OCI-LY1 (cell line): ENCODE results near the gene WNK1.

Source experiments
- H2AFZ ChIP-seq: fragments of 200-600 bp; sonication (generic), shearing (Covaris generic); 2 replicates; pipeline ENCODE4 v1.6.0; 2014; ENCODE audit warnings: antibody characterized with exemption, mild to moderate bottlenecking, low read length
- H3F3A ChIP-seq: fragments of 200-600 bp; sonication (generic), shearing (Covaris generic); 2 replicates; pipeline ENCODE4 v1.6.0; 2014; ENCODE audit warnings: mild to moderate bottlenecking, antibody characterized with exemption, low read length, moderate library complexity; ENCODE audit not compliant: insufficient read depth
- H3K27ac ChIP-seq: fragments of 200-600 bp; sonication (generic); 2 replicates; pipeline ENCODE4 v1.5.1; 2014; ENCODE audit warnings: low read length, mixed run types, mild to moderate bottlenecking, low read depth; ENCODE audit not compliant: poor library complexity, severe bottlenecking
- H3K27me3 ChIP-seq: fragments of 200-600 bp; sonication (generic); 2 replicates; pipeline ENCODE4 v1.6.0; 2014; ENCODE audit warnings: antibody characterized with exemption, mild to moderate bottlenecking, low read length, moderate library complexity; ENCODE audit not compliant: insufficient read depth
- H3K36me3 ChIP-seq: fragments of 200-600 bp; sonication (generic); 2 replicates; pipeline ENCODE4 v1.6.1; 2014; ENCODE audit warnings: mild to moderate bottlenecking, antibody characterized with exemption, low read length, moderate library complexity, mixed read lengths; ENCODE audit not compliant: insufficient read depth
- H3K4me1 ChIP-seq: fragments of 200-600 bp; sonication (generic); 2 replicates; pipeline ENCODE4 v1.5.1; 2014; ENCODE audit warnings: mild to moderate bottlenecking, low read length, moderate library complexity; ENCODE audit not compliant: insufficient read depth, severe bottlenecking
- H3K4me2 ChIP-seq: fragments of 200-600 bp; sonication (generic), shearing (Covaris generic); 2 replicates; pipeline ENCODE4 v1.6.1; 2014; ENCODE audit warnings: low read length
- H3K4me3 ChIP-seq: fragments of 200-600 bp; sonication (generic); 2 replicates; pipeline ENCODE4 v1.5.1; 2014; ENCODE audit warnings: low read length, low read depth, mild to moderate bottlenecking, mixed read lengths; ENCODE audit not compliant: poor library complexity, severe bottlenecking
- H3K79me2 ChIP-seq: fragments of 200-600 bp; shearing (Covaris generic); 2 replicates; pipeline ENCODE4 v1.6.1; 2016; ENCODE audit warnings: mixed run types, low read length, mixed read lengths; ENCODE audit not compliant: insufficient read depth
- H3K9ac ChIP-seq: fragments of 200-600 bp; sonication (generic), shearing (Covaris generic); 2 replicates; pipeline ENCODE4 v1.6.1; 2014; ENCODE audit warnings: mild to moderate bottlenecking, low read length, mixed read lengths
- H3K9me2 ChIP-seq: fragments of 200-600 bp; sonication (generic), shearing (Covaris generic); 2 replicates; pipeline ENCODE4 v1.6.1; 2014; ENCODE audit warnings: low read depth, mild to moderate bottlenecking, low read length, mixed read lengths
- H3K9me3 ChIP-seq: fragments of 200-600 bp; shearing (Covaris generic); 2 replicates; pipeline ENCODE4 v1.6.1; 2014; ENCODE audit warnings: low read length, mixed read lengths
- H4K20me1 ChIP-seq: fragments of 200-600 bp; sonication (generic), shearing (Covaris generic); 2 replicates; pipeline ENCODE4 v1.6.0; 2016; ENCODE audit warnings: mild to moderate bottlenecking, low read length; ENCODE audit not compliant: insufficient read depth
- EZH2 ChIP-seq: fragments of 200-600 bp; sonication (generic), shearing (Covaris generic); IDR thresholded peaks from 2 replicates; pipeline ENCODE4 v1.8.0; 2017; ENCODE audit warnings: borderline replicate concordance, mixed run types, mild to moderate bottlenecking, antibody characterized with exemption, low read length, moderate library complexity, mixed read lengths
- TF ChIP-seq, protein P1 (sequence below): fragments of 200-600 bp; sonication (generic), shearing (Covaris generic); IDR thresholded peaks from 2 replicates; pipeline ENCODE4 v1.5.1; 2017; ENCODE audit warnings: mild to moderate bottlenecking, antibody characterized with exemption, low read length, moderate library complexity, mixed read lengths

WNK1 gene

DNA sequence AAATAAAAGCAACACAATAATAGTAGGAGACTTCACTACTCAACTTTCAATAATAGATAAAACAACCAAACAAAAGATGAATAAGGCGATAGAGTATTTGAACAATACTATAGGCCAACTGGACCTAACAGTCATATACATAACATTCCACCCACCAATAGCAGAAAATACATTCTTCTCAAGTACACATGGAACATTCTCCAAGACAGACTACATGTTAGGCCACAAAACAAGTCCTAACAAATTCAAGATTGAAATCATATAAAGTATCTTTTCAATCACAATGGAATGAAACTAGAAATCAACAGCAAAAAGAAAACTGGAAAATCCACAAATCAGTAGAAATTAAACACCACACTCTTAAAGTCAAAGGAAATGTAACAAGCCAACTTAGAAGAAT lies 168.3 kb downstream of the WNK1 start:
- Histone ChIP-seq H4K20me1 (no peaks in the 10 kb centered on the region), H3K4me2 (no peak overlapping the region), H3K4me3 (no peak overlapping the region), H3K9me2 (no peaks in the 10 kb centered on the region), H3F3A (no peaks in the 10 kb centered on the region), H3K27ac (no peak overlapping the region), H3K9ac (no peak overlapping the region), H3K4me1 (no peaks in the 10 kb centered on the region), H3K27me3 (no peaks in the 10 kb centered on the region), H3K9me3 (0 out of 2 replicates have a peak, but pooled peaks cover 2% of the 10 kb centered on the region), H3K79me2 (no peaks in the 10 kb centered on the region), H3K36me3 (peaks cover 76% of the 10 kb centered on the region), H2AFZ (no peak overlapping the region)
- no peak for TF ChIP-seq EZH2
- TF ChIP-seq, protein P1, sequence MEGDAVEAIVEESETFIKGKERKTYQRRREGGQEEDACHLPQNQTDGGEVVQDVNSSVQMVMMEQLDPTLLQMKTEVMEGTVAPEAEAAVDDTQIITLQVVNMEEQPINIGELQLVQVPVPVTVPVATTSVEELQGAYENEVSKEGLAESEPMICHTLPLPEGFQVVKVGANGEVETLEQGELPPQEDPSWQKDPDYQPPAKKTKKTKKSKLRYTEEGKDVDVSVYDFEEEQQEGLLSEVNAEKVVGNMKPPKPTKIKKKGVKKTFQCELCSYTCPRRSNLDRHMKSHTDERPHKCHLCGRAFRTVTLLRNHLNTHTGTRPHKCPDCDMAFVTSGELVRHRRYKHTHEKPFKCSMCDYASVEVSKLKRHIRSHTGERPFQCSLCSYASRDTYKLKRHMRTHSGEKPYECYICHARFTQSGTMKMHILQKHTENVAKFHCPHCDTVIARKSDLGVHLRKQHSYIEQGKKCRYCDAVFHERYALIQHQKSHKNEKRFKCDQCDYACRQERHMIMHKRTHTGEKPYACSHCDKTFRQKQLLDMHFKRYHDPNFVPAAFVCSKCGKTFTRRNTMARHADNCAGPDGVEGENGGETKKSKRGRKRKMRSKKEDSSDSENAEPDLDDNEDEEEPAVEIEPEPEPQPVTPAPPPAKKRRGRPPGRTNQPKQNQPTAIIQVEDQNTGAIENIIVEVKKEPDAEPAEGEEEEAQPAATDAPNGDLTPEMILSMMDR, result no peak

GRCh38 chr12:922285-922684 lies 169.9 kb downstream of the WNK1 start:
- Histone ChIP-seq H3K4me1 (no peaks in the 10 kb centered on the region), H2AFZ (no peak overlapping the region), H3K9ac (no peak overlapping the region), H3K27ac (no peak overlapping the region), H3K4me3 (no peak overlapping the region), H4K20me1 (no peaks in the 10 kb centered on the region), H3K4me2 (no peak overlapping the region), H3K9me2 (no peaks in the 10 kb centered on the region), H3F3A (no peaks in the 10 kb centered on the region), H3K36me3 (peaks cover 76% of the 10 kb centered on the region), H3K27me3 (no peaks in the 10 kb centered on the region), H3K9me3 (no peaks in the 10 kb centered on the region), H3K79me2 (no peaks in the 10 kb centered on the region)
- TF ChIP-seq EZH2, result no peak
- TF ChIP-seq, protein P1, result no peak

GRCh38 chr12:926641-927040 lies 174.3 kb downstream of the WNK1 start:
- H2AFZ ChIP-seq, result no peak overlapping the region
- no peaks in the 10 kb centered on the region for H3K9me2 ChIP-seq
- H3K79me2 ChIP-seq, result no peaks in the 10 kb centered on the region
- no peaks in the 10 kb centered on the region for H4K20me1 ChIP-seq
- no peak for TF ChIP-seq EZH2
- TF ChIP-seq, protein P1, result no peak
- H3K9me3 ChIP-seq, result no peaks in the 10 kb centered on the region
- H3K27ac ChIP-seq, result no peak overlapping the region
- no peak overlapping the region for H3K9ac ChIP-seq
- no peaks in the 10 kb centered on the region for H3K27me3 ChIP-seq
- H3F3A ChIP-seq, result no peaks in the 10 kb centered on the region
- no peak overlapping the region for H3K4me3 ChIP-seq
- no peak overlapping the region for H3K4me2 ChIP-seq
- H3K4me1 ChIP-seq, result no peaks in the 10 kb centered on the region
- H3K36me3 ChIP-seq, result peaks cover 82% of the 10 kb centered on the region
